Lower leg skin (tissue), 3 donors: ENCODE data around the gene HDAC4.

Experiments
- CTCF ChIP-seq, 3 donors: fragments of 450-650 bp; IDR thresholded peaks; one replicate each; pipeline ENCODE4 v1.5.1; 2016; ENCODE audit warnings: antibody characterized with exemption in 3 of 3, mild to moderate bottlenecking in 3 of 3, moderate library complexity in 2 of 3
- POLR2A ChIP-seq, 2 donors: fragments of 450-650 bp; IDR thresholded peaks; one replicate each; pipeline ENCODE4 v1.6.1; 2016 to 2017; ENCODE audit warnings: antibody characterized with exemption in 2 of 2, mild to moderate bottlenecking in 1 of 2, moderate library complexity in 1 of 2

- no peak for TF ChIP-seq CTCF (IDR thresholded peaks at IDR 0.05)
- no peak for TF ChIP-seq POLR2A (IDR thresholded peaks at IDR 0.05)
These were observed 372.6 kb downstream of the HDAC4 start for GRCh38 chr2:239028253-239028619.
